H1 (cell line): Measurements from ENCODE around the gene DEAF1. TPM values are rescaled to one million over a fixed set of nuclear protein-coding genes. Genes with fewer than 3 reads are reported as not detected.

Experiments
- CTCF ChIA-PET: fragments of 300-600 bp; sonication (Branson Sonifier 250); formaldehyde crosslinking; loops from one replicate; lab custom pipeline; 2021; ENCODE audit not compliant: partially characterized antibody; lab: Charles Lee
- POLR2A ChIA-PET: fragments of 300-600 bp; sonication (Branson Sonifier 250); formaldehyde crosslinking; loops from one replicate; lab custom pipeline; 2021; ENCODE audit warnings: inconsistent platforms; ENCODE audit not compliant: partially characterized antibody; lab: Charles Lee
- DNase-seq, 2 experiments: peaks; one replicate each; pipeline versions ENCODE4 v3.0.0 to v3.0.0-alpha.2; 2010 to 2022; ENCODE audit warnings: low spot score in 2 of 2, low read depth in 1 of 2, mixed read lengths in 1 of 2
- FAIRE-seq: peaks from 2 replicates; lab custom pipeline; 2011; peaks lifted over from hg19 to GRCh38; lab: Jason Lieb, UNC
- H2AFZ ChIP-seq: 2 replicates; pipeline ENCODE4 v1.8.1; 2012; ENCODE audit warnings: low read length, inconsistent platforms
- H2AK5ac ChIP-seq: 2 replicates; pipeline ENCODE4 v1.6.1; 2013; ENCODE audit warnings: low read depth, low read length
- H2BK120ac ChIP-seq: replicated peaks from 2 replicates; pipeline ENCODE3; 2013; ENCODE audit warnings: low read depth, low read length, inconsistent platforms
- H2BK12ac ChIP-seq: 2 replicates; pipeline ENCODE4 v1.6.1; 2013; ENCODE audit warnings: low read depth, low read length
- H2BK15ac ChIP-seq: 2 replicates; pipeline ENCODE4 v1.6.1; 2013; ENCODE audit warnings: low read length
- H2BK20ac ChIP-seq: 2 replicates; pipeline ENCODE4 v1.6.1; 2013; ENCODE audit warnings: low read length
- H2BK5ac ChIP-seq: 2 replicates; pipeline ENCODE4 v1.6.1; 2013; ENCODE audit warnings: low read depth, low read length
- H3K14ac ChIP-seq: 2 replicates; pipeline ENCODE4 v1.6.1; 2013; ENCODE audit warnings: inconsistent platforms; ENCODE audit not compliant: insufficient read length
- H3K18ac ChIP-seq: 2 replicates; pipeline ENCODE4 v1.6.1; 2013; ENCODE audit warnings: low read length; ENCODE audit errors: extremely low read depth
- H3K23ac ChIP-seq: 2 replicates; pipeline ENCODE4 v1.6.1; 2013; ENCODE audit warnings: inconsistent platforms; ENCODE audit not compliant: insufficient read length
- H3K23me2 ChIP-seq: 2 replicates; pipeline ENCODE4 v1.6.1; 2013; ENCODE audit warnings: low read depth, low read length
- H3K27ac ChIP-seq: 2 replicates; pipeline ENCODE4 v1.6.1; 2011; ENCODE audit warnings: low read depth, low read length, inconsistent platforms
- H3K27me3 ChIP-seq, 4 experiments: replicated peaks in 1 of 4; 1 replicate in 1 of 4; 2 replicates in 3 of 4; pipeline versions ENCODE4 v1.6.1 to v1.8.1; 2011 to 2013; ENCODE audit warnings: low read length in 3 of 4, mild to moderate bottlenecking in 3 of 4, inconsistent platforms in 2 of 4, mixed read lengths in 2 of 4, moderate library complexity in 1 of 4; ENCODE audit not compliant: control insufficient read depth in 3 of 4, insufficient read depth in 3 of 4; ENCODE audit errors: extremely low read depth in 1 of 4
- H3K36me3 ChIP-seq, 4 experiments: 2 replicates each; pipeline versions ENCODE4 v1.6.1 to v1.8.1; 2011 to 2013; ENCODE audit warnings: mild to moderate bottlenecking in 4 of 4, low read length in 3 of 4, moderate library complexity in 2 of 4, control low read depth in 1 of 4, inconsistent platforms in 1 of 4; ENCODE audit not compliant: insufficient read depth in 4 of 4, control insufficient read depth in 2 of 4
- H3K4ac ChIP-seq: replicated peaks from 2 replicates; pipeline ENCODE3; 2013; ENCODE audit warnings: low read length, low read depth, mixed read lengths, inconsistent platforms; ENCODE audit not compliant: insufficient read length
- H3K4me1 ChIP-seq, 4 experiments: replicated peaks in 1 of 4; 1 replicate in 1 of 4; 2 replicates in 3 of 4; pipeline versions ENCODE4 v1.6.1 to v1.8.1; 2011 to 2013; ENCODE audit warnings: low read length in 3 of 4, inconsistent platforms in 2 of 4, mixed read lengths in 1 of 4; ENCODE audit not compliant: insufficient read depth in 4 of 4, control insufficient read depth in 3 of 4
- H3K4me2 ChIP-seq, 2 experiments: 2 replicates each; pipeline versions ENCODE4 v1.6.1 to v1.8.1; 2011 to 2013; ENCODE audit warnings: low read depth in 2 of 2, low read length in 2 of 2, control low read depth in 1 of 2, inconsistent platforms in 1 of 2, mild to moderate bottlenecking in 1 of 2; ENCODE audit not compliant: insufficient read depth in 1 of 2
- H3K4me3 ChIP-seq, 4 experiments: fragments of 200-600, 300-600 bp in 1 of 4; sonication (generic), shearing (Covaris generic), sonication (Bioruptor Twin) in 1 of 4; 2 replicates each; pipeline versions ENCODE4 v1.5.1 to v1.8.1; 2011 to 2016; ENCODE audit warnings: low read length in 4 of 4, low read depth in 3 of 4, control low read depth in 2 of 4, inconsistent platforms in 2 of 4, mild to moderate bottlenecking in 2 of 4, mixed read lengths in 1 of 4, moderate library complexity in 1 of 4; ENCODE audit not compliant: insufficient read depth in 2 of 4; ENCODE audit errors: extremely low read depth in 1 of 4
- H3K56ac ChIP-seq: replicated peaks from 2 replicates; pipeline ENCODE3; 2013; ENCODE audit warnings: low read depth, mild to moderate bottlenecking, mixed read lengths, low read length, inconsistent platforms; ENCODE audit not compliant: insufficient read length
- H3K79me1 ChIP-seq: 2 replicates; pipeline ENCODE4 v1.6.1; 2013; ENCODE audit warnings: low read depth, low read length, control low read depth
- H3K79me2 ChIP-seq, 2 experiments: 2 replicates each; pipeline versions ENCODE4 v1.6.1 to v1.8.1; 2012 to 2013; ENCODE audit warnings: low read length in 2 of 2, mild to moderate bottlenecking in 2 of 2, inconsistent platforms in 1 of 2; ENCODE audit not compliant: insufficient read depth in 2 of 2, control insufficient read depth in 1 of 2
- H3K9ac ChIP-seq, 4 experiments: replicated peaks in 1 of 4; 1 replicate in 1 of 4; 2 replicates in 3 of 4; pipeline versions ENCODE4 v1.6.1 to v1.8.1; 2011 to 2013; ENCODE audit warnings: low read depth in 3 of 4, low read length in 3 of 4, control low read depth in 2 of 4, mild to moderate bottlenecking in 2 of 4, moderate library complexity in 2 of 4, inconsistent platforms in 1 of 4; ENCODE audit errors: extremely low read depth in 1 of 4
- H3K9me3 ChIP-seq, 2 experiments: 2 replicates each; pipeline versions ENCODE4 v1.6.1 to v1.8.1; 2012 to 2013; ENCODE audit warnings: mild to moderate bottlenecking in 2 of 2, moderate library complexity in 2 of 2, control low read depth in 1 of 2, inconsistent platforms in 1 of 2, low read depth in 1 of 2, low read length in 1 of 2, mixed read lengths in 1 of 2; ENCODE audit not compliant: insufficient read depth in 2 of 2
- H4K20me1 ChIP-seq, 2 experiments: replicated peaks in 1 of 2; 2 replicates each; pipeline versions ENCODE3 to v1.8.1; 2011 to 2013; ENCODE audit warnings: inconsistent platforms in 2 of 2, low read length in 2 of 2, mild to moderate bottlenecking in 1 of 2; ENCODE audit not compliant: insufficient read depth in 2 of 2, control insufficient read depth in 1 of 2
- H4K5ac ChIP-seq: 2 replicates; pipeline ENCODE4 v1.6.1; 2013; ENCODE audit warnings: low read length, low read depth, mixed read lengths, inconsistent platforms; ENCODE audit not compliant: insufficient read length
- H4K8ac ChIP-seq: 2 replicates; pipeline ENCODE4 v1.8.0; 2013; ENCODE audit warnings: mild to moderate bottlenecking, moderate library complexity, low read length, inconsistent platforms; ENCODE audit not compliant: insufficient read depth; ENCODE audit errors: extremely low read depth
- H4K91ac ChIP-seq: replicated peaks from 2 replicates; pipeline ENCODE3; 2013; ENCODE audit warnings: low read length, mixed read lengths, inconsistent platforms; ENCODE audit not compliant: insufficient read length
- WGBS, 2 experiments: shearing (Covaris generic) in 1 of 2; methylation state at CpG; one replicate each; pipeline versions ENCODE4 v1.1.6 to v1.1.7; 2013 to 2015; ENCODE audit warnings: low lambda C conversion rate in 2 of 2, mixed read lengths in 2 of 2, inconsistent platforms in 1 of 2, low coverage in 1 of 2, missing lambda C conversion rate in 1 of 2; ENCODE audit not compliant: insufficient replicate concordance in 2 of 2, insufficient coverage in 1 of 2, insufficient read length in 1 of 2; ENCODE audit errors: extremely low coverage in 1 of 2, missing lambda C conversion rate in 1 of 2; 5-methylcytosine and 5-hydroxymethylcytosine counted together
- polyA plus RNA-seq, 7 experiments: library from polyadenylated mRNA; depleted of rRNA in 3 of 7; stranded (reverse) in 5 of 7; unstranded in 2 of 7; fragments of >200 nt in 5 of 7; fragments of 200-250 nt in 2 of 7; gene quantifications; 1 replicate in 5 of 7; 2 replicates in 1 of 7; 4 replicates in 1 of 7; pipeline versions ENCODE4 v1.2.1 to v1.2.3, GENCODE V29; 2011 to 2013; ENCODE audit warnings: missing spikeins in 2 of 7, mixed read lengths in 2 of 7
- total RNA-seq: library from RNA; stranded (reverse); fragmentation: NEBNext Ultra II Directional; extraction: Animal tissue kit (Norgen Biotek cat#: 25700); gene quantifications from 2 replicates; pipeline ENCODE4 v1.2.1, GENCODE V29; 2021

Gene DEAF1
- total and polyA plus RNA-seq, 2 of the 8 experiments (the other 6 are each of a cell fraction or from before 2014, with no cell fraction given), result 47.3 to 58.4 TPM

GRCh38 chr11:617199-617911, 77.7 kb downstream of the DEAF1 start:
- H3K79me2 ChIP-seq, result no peaks in the 10 kb centered on the region
- 95% methylated on average over 27 of the region's 57 CpGs; no CpG with 5 or more reads in 1 of the 2 experiments for WGBS, 2 experiments
- H3K27ac ChIP-seq, result no peak overlapping the region
- no peak overlapping the region for H3K4me3 ChIP-seq
- peak in 1 of 2 experiments; percentile 43 for DNase-seq
- peaks cover 3% of the 10 kb centered on the region; the same call in 1 of the 2 replicates for H3K23me2 ChIP-seq
- peaks cover 3 to 7% (median 5%) of the 10 kb centered on the region in 4 experiments; a peak in 5 of 8 replicates for H3K36me3 ChIP-seq
- no peak overlapping the region for H3K23ac ChIP-seq
- H3K27me3 ChIP-seq, result no peaks in the 10 kb centered on the region
- peaks cover 3% of the 10 kb centered on the region for H3K79me1 ChIP-seq
- POLR2A ChIA-PET, result interaction anchor here (1.3 kb wide), 1 partner anchor 39 kb away, joined by 3 read pairs; no protein-coding TSS in a partner anchor
- no peak overlapping the region for H2BK20ac ChIP-seq
- FAIRE-seq, result no peak
- no peak overlapping the region for H4K91ac ChIP-seq
- H3K9ac ChIP-seq, result no peak overlapping the region
- H2BK12ac ChIP-seq, result no peak overlapping the region
- no peak overlapping the region for H2BK5ac ChIP-seq
- H3K4me2 ChIP-seq, result no peak overlapping the region
- H4K20me1 ChIP-seq, result peaks cover 14 to 19% of the 10 kb centered on the region in 2 experiments
- no peak overlapping the region for H3K4ac ChIP-seq
- H2AK5ac ChIP-seq, result no peak overlapping the region
- no peaks in the 10 kb centered on the region for H3K9me3 ChIP-seq
- H3K14ac ChIP-seq, result no peak overlapping the region
- no peak overlapping the region for H2BK15ac ChIP-seq
- peaks cover 0 to 15% (median 3%) of the 10 kb centered on the region in 4 experiments; a peak in 5 of 7 replicates for H3K4me1 ChIP-seq
- CTCF ChIA-PET, result no interaction called here
- H2BK120ac ChIP-seq, result no peak overlapping the region
- no peak overlapping the region for H4K5ac ChIP-seq
- no peak overlapping the region for H3K18ac ChIP-seq
- no peak overlapping the region for H2AFZ ChIP-seq
- H3K56ac ChIP-seq, result no peak overlapping the region
- H4K8ac ChIP-seq, result no peak overlapping the region
